Endothelial cell of umbilical vein (primary cell): ENCODE data around the gene RAP1GAP2. TPM values are rescaled to one million over a fixed set of nuclear protein-coding genes. Genes with fewer than 3 reads are reported as not detected.

Source experiments
- BruUV-seq: library from RNA; stranded (reverse); fragments of 400-500 nt; replicated peaks from 2 replicates; lab custom pipeline; 2021; lab: Mats Ljungman, UMichigan
- CTCF ChIA-PET: fragments of 300-600, 350-600 bp; sonication (Branson Sonifier 250); formaldehyde crosslinking; loops from one replicate; lab custom pipeline; 2021; ENCODE audit warnings: antibody characterized with exemption, inconsistent platforms; lab: Charles Lee
- POLR2A ChIA-PET: fragments of 300-600, 350-600 bp; sonication (Branson Sonifier 250); formaldehyde crosslinking; loops from one replicate; lab custom pipeline; 2021; ENCODE audit warnings: antibody characterized with exemption, inconsistent platforms; lab: Charles Lee
- DNase-seq: peaks from one replicate; pipeline ENCODE4 v3.0.0-alpha.2; 2011; ENCODE audit warnings: low read depth, low spot score
- FAIRE-seq: peaks from 2 replicates; lab custom pipeline; 2011; peaks lifted over from hg19 to GRCh38; lab: Jason Lieb, UNC
- H2AFZ ChIP-seq: 2 replicates; pipeline ENCODE4 v1.6.0; 2012; ENCODE audit warnings: low read depth, low read length, control low read depth, inconsistent platforms
- H3K27ac ChIP-seq: 2 replicates; pipeline ENCODE4 v1.5.1; 2011; ENCODE audit warnings: low read depth, mild to moderate bottlenecking, control low read depth, low read length, moderate library complexity; ENCODE audit not compliant: insufficient read depth
- H3K27me3 ChIP-seq, 2 experiments: 2 replicates each; pipeline versions ENCODE4 v1.6.0 to v1.6.1; 2011; ENCODE audit warnings: low read length in 2 of 2, mixed read lengths in 1 of 2; ENCODE audit not compliant: control insufficient read depth in 2 of 2, insufficient read depth in 2 of 2
- H3K36me3 ChIP-seq, 2 experiments: 2 replicates in 1 of 2; 3 replicates in 1 of 2; pipeline ENCODE4 v1.5.1; 2011; ENCODE audit warnings: low read length in 2 of 2, mild to moderate bottlenecking in 1 of 2, moderate library complexity in 1 of 2; ENCODE audit not compliant: control insufficient read depth in 2 of 2, insufficient read depth in 2 of 2; ENCODE audit errors: extremely low read depth in 1 of 2
- H3K4me1 ChIP-seq: 3 replicates; pipeline ENCODE4 v1.5.1; 2011; ENCODE audit warnings: mild to moderate bottlenecking, low read length; ENCODE audit not compliant: control insufficient read depth, insufficient read depth; ENCODE audit errors: extremely low read depth
- H3K4me2 ChIP-seq: 2 replicates; pipeline ENCODE4 v1.6.1; 2011; ENCODE audit warnings: low read length, control low read depth, mixed read lengths; ENCODE audit not compliant: insufficient read depth
- H3K4me3 ChIP-seq, 3 experiments: fragments of 200-600 bp in 1 of 3; sonication (generic), shearing (Covaris generic) in 1 of 3; replicated peaks in 1 of 3; 2 replicates each; pipeline ENCODE4 v1.5.1; 2011 to 2016; ENCODE audit warnings: control low read depth in 3 of 3, low read length in 3 of 3, mild to moderate bottlenecking in 2 of 3, inconsistent platforms in 1 of 3, low read depth in 1 of 3, moderate library complexity in 1 of 3; ENCODE audit not compliant: insufficient read depth in 1 of 3
- H3K79me2 ChIP-seq: 2 replicates; pipeline ENCODE4 v1.6.0; 2012; ENCODE audit warnings: low read length, inconsistent platforms; ENCODE audit not compliant: control insufficient read depth, insufficient read depth
- H3K9ac ChIP-seq: replicated peaks from 2 replicates; pipeline ENCODE3; 2011; ENCODE audit warnings: low read length, control low read depth; ENCODE audit not compliant: insufficient read depth; ENCODE audit errors: extremely low read depth
- H3K9me1 ChIP-seq: replicated peaks from 3 replicates; pipeline ENCODE4 v1.6.0; 2011; ENCODE audit warnings: mild to moderate bottlenecking, low read length; ENCODE audit not compliant: control insufficient read depth, insufficient read depth; ENCODE audit errors: extremely low read depth
- H3K9me3 ChIP-seq: replicated peaks from 2 replicates; pipeline ENCODE4 v1.5.1; 2012; ENCODE audit warnings: low read length, inconsistent platforms; ENCODE audit not compliant: control insufficient read depth, insufficient read depth
- H4K20me1 ChIP-seq: replicated peaks from 2 replicates; pipeline ENCODE3; 2011; ENCODE audit warnings: mild to moderate bottlenecking, low read length; ENCODE audit not compliant: control insufficient read depth, insufficient read depth; ENCODE audit errors: extremely low read depth
- EZH2 ChIP-seq: IDR thresholded peaks from 2 replicates; pipeline ENCODE4 v1.6.1; 2012; ENCODE audit warnings: borderline replicate concordance, low read depth, mild to moderate bottlenecking, moderate library complexity, low read length, inconsistent platforms; ENCODE audit not compliant: severe bottlenecking
- FOS ChIP-seq: IDR thresholded peaks from 2 replicates; pipeline ENCODE4 v1.6.1; 2011; ENCODE audit warnings: mild to moderate bottlenecking, low read length, moderate library complexity, borderline replicate concordance; ENCODE audit not compliant: insufficient read depth
- GATA2 ChIP-seq: IDR thresholded peaks from 2 replicates; pipeline ENCODE4 v1.7.0; 2011; ENCODE audit warnings: low read depth, mild to moderate bottlenecking, moderate library complexity, mixed read lengths, low read length; ENCODE audit not compliant: insufficient read length, insufficient read depth
- JUN ChIP-seq: IDR thresholded peaks from 2 replicates; pipeline ENCODE4 v1.6.1; 2011; ENCODE audit warnings: borderline replicate concordance, low read depth; ENCODE audit not compliant: insufficient read length, insufficient read depth
- MYC ChIP-seq: IDR thresholded peaks from one replicate; pipeline ENCODE4 v1.6.1; 2011; ENCODE audit warnings: mild to moderate bottlenecking, low read depth, low read length
- POLR2A ChIP-seq: IDR thresholded peaks from 2 replicates; pipeline ENCODE4 v1.6.1; 2012; ENCODE audit warnings: low read depth, mild to moderate bottlenecking, control low read depth, low read length
- POLR2AphosphoS5 ChIP-seq: IDR thresholded peaks from 2 replicates; pipeline ENCODE4 v1.6.1; 2012; ENCODE audit warnings: low read depth, mild to moderate bottlenecking, control low read depth, low read length, moderate library complexity; ENCODE audit not compliant: insufficient read depth
- dilution Hi-C: fragments of 300-500 bp; cut with MboI; formaldehyde crosslinking; loops from one replicate; pipeline ENCODE4 v1.15.0; 2019; ENCODE audit warnings: low sequenced_read_pairs; ENCODE audit not compliant: extremely low pct_ligation_motif_present
- intact Hi-C: fragments of 100-400 bp; cut with micrococcal nuclease; formaldehyde crosslinking; loops from one replicate; pipeline ENCODE4 v1.10.0; 2022
- polyA plus RNA-seq, 4 experiments: library from polyadenylated mRNA; depleted of rRNA in 3 of 4; stranded (reverse) in 3 of 4; unstranded in 1 of 4; fragments of >200 nt; gene quantifications; 2 replicates each; pipeline versions ENCODE4 v1.2.1 to v1.2.3, GENCODE V29; 2011 to 2012; ENCODE audit warnings: missing spikeins in 1 of 4
- total RNA-seq: library from RNA; stranded (reverse); gene quantifications from 2 replicates; pipeline ENCODE4 v1.2.3, GENCODE V29; 2021
- TF ChIP-seq, protein P1 (sequence below): IDR thresholded peaks from 2 replicates; pipeline ENCODE4 v1.6.1; 2011; ENCODE audit not compliant: insufficient read depth, insufficient read length
- TF ChIP-seq, protein P2 (sequence below), 2 donors: IDR thresholded peaks; 1 replicate in 1 of 2; 2 replicates in 1 of 2; pipeline ENCODE4 v1.5.1; 2011; ENCODE audit warnings: low read length in 2 of 2, mild to moderate bottlenecking in 2 of 2, moderate library complexity in 2 of 2, control low read depth in 1 of 2, inconsistent platforms in 1 of 2, low read depth in 1 of 2; ENCODE audit not compliant: insufficient read depth in 1 of 2; ENCODE audit errors: extremely low read depth in 1 of 2

RAP1GAP2 gene
- total and polyA plus RNA-seq, 2 donors (not counting 3 experiments of a cell fraction or from before 2014, with no cell fraction given), result 1.4 to 3.6 TPM

DNA sequence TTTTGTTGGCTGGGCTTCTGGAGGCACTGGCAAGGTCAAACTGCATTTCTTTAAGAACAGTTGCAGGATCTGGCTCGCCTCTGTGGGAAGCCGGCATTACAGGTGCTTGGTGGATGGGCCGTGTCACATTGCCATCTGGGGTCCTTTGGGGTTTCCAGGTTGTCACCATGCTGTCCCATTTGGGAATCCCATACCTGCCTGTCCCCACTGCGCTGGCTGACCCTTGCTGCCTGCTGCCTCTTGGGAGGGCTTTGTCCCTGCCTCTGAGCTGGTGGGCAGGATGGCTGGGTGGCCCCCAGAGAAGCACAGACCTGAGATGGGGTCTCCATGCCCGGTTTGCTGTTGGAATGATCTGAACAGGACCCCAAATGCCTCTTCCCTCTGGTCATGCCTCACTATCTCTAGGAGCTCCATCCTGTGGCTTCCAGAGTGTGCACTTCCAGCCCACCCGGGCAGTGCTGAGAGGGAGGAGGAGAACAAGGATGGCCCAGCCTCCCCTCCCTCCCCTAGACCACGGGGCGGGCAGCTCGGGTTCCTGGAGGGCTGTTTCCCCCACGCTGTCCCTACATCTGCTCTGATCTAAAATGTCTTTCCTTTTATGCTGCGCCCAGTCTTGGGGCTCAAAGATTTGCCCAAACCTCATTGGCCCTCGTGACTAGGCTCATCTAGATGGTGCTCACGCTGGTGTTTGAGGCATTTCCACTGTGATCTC, 239.2 kb downstream of the RAP1GAP2 start:
- no peak for FAIRE-seq
- Histone ChIP-seq H3K27ac (no peak overlapping the region), H3K9ac (no peak overlapping the region), H3K4me1 (peaks cover 8% of the 10 kb centered on the region), H3K79me2 (no peaks in the 10 kb centered on the region), H3K9me1 (no peaks in the 10 kb centered on the region), H3K9me3 (no peaks in the 10 kb centered on the region), H3K27me3 (peaks cover 2 to 7% of the 10 kb centered on the region in 2 experiments), H4K20me1 (no peaks in the 10 kb centered on the region), H2AFZ (no peak overlapping the region), H3K36me3 (no peaks in the 10 kb centered on the region), H3K4me3 (no peak overlapping the region), H3K4me2 (no peak overlapping the region)
- ChIA-PET POLR2A (no interaction called here), CTCF (interaction anchor here (1.6 kb wide), 2 partner anchors 22 to 105 kb away, joined by 4 read pairs; no protein-coding TSS in a partner anchor)
- DNase-seq, result no peak
- TF ChIP-seq JUN (no peak), GATA2 (no peak), EZH2 (no peak), FOS (no peak)
- BruUV-seq, result no TSS peak
- dilution Hi-C loops, result no loop called here
- intact Hi-C loops, result no loop called here

DNA sequence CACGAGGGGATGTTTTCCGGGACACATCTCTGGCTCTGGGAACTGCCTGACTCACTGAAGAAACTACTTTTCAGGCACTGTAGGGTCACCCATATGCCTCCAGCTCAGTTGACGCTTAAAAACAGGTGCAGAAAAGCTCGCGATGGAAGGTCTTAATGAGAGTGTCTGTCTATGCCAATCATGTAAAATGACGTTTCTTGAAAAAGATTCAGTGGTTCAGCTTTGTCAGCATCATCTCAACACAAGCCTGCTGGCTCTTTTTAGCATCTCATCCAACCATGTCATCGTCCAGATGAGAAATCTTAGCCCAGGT, 239.7 kb downstream of the RAP1GAP2 start:
- H3K9me1 ChIP-seq, result no peaks in the 10 kb centered on the region
- H3K4me2 ChIP-seq, result no peak overlapping the region
- ChIA-PET POLR2A (no interaction called here), CTCF (interaction anchor here (1.0 kb wide), 1 partner anchor 9 kb away, joined by 3 read pairs; no protein-coding TSS in a partner anchor)
- DNase-seq (no peak), FAIRE-seq (no peak)
- intact Hi-C loops (no loop called here), dilution Hi-C loops (no loop called here)
- H4K20me1 ChIP-seq, result no peaks in the 10 kb centered on the region
- H2AFZ ChIP-seq, result no peak overlapping the region
- H3K4me1 ChIP-seq, result peaks cover 2% of the 10 kb centered on the region
- H3K27me3 ChIP-seq, result peaks cover 2 to 7% of the 10 kb centered on the region in 2 experiments
- H3K36me3 ChIP-seq, result no peaks in the 10 kb centered on the region
- no peak overlapping the region for H3K9ac ChIP-seq
- no peaks in the 10 kb centered on the region for H3K9me3 ChIP-seq
- no TSS peak for BruUV-seq
- no peak overlapping the region for H3K4me3 ChIP-seq
- H3K79me2 ChIP-seq, result no peaks in the 10 kb centered on the region
- TF ChIP-seq EZH2, result no peak
- TF ChIP-seq POLR2A, result no peak
- TF ChIP-seq, protein P1, sequence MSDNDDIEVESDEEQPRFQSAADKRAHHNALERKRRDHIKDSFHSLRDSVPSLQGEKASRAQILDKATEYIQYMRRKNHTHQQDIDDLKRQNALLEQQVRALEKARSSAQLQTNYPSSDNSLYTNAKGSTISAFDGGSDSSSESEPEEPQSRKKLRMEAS, result no peak
- TF ChIP-seq GATA2, result no peak
- TF ChIP-seq, protein P2, sequence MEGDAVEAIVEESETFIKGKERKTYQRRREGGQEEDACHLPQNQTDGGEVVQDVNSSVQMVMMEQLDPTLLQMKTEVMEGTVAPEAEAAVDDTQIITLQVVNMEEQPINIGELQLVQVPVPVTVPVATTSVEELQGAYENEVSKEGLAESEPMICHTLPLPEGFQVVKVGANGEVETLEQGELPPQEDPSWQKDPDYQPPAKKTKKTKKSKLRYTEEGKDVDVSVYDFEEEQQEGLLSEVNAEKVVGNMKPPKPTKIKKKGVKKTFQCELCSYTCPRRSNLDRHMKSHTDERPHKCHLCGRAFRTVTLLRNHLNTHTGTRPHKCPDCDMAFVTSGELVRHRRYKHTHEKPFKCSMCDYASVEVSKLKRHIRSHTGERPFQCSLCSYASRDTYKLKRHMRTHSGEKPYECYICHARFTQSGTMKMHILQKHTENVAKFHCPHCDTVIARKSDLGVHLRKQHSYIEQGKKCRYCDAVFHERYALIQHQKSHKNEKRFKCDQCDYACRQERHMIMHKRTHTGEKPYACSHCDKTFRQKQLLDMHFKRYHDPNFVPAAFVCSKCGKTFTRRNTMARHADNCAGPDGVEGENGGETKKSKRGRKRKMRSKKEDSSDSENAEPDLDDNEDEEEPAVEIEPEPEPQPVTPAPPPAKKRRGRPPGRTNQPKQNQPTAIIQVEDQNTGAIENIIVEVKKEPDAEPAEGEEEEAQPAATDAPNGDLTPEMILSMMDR (IDR thresholded peaks at IDR 0.05; ENCODE audit: extremely low read depth in 1 of 2, insufficient read depth in 1 of 2, low read depth in 1 of 2, low read length in 2 of 2), result no peak
- TF ChIP-seq MYC, result no peak
- no peak for TF ChIP-seq POLR2AphosphoS5
- TF ChIP-seq JUN, result no peak
- no peak for TF ChIP-seq FOS
- no peak overlapping the region for H3K27ac ChIP-seq
